Heart left ventricle (tissue), 13 donors: ENCODE measurements around the gene LMCD1.

ENCODE experiments used
- CTCF ChIP-seq, 12 donors: fragments of 200-600 bp; sonication (generic) in 4 of 12; IDR thresholded peaks; one replicate each; pipeline versions ENCODE4 v1.5.0 to v1.8.0; 2018 to 2022; ENCODE audit warnings: antibody characterized with exemption in 12 of 12, mild to moderate bottlenecking in 5 of 12
- POLR2A ChIP-seq, 2 donors: fragments of 450-650 bp; IDR thresholded peaks; one replicate each; pipeline ENCODE4 v1.6.1; 2017; ENCODE audit warnings: antibody characterized with exemption in 2 of 2, mild to moderate bottlenecking in 2 of 2, moderate library complexity in 2 of 2
- donor health status: ischemic (EF 13 %, LVEDD 7.1; RV severe dilation, severe dysfunction).
- donor health status: DM: no; HTN: yes; CAD: no.
- donor health status: DM: no; HTN: no; CAD: no.
- donor health status: ischemic (EF 25% LVEDD 6.9; RV normal size, moderate dysfunction).
- donor health status: ischemic (EF 25% LVEDD 5.7; RV mildly dilated, moderate dysfunction).
- donor health status: ischemic (EF 35%, LVEDD 5.7; RV mildly dilated, moderate dysfunction).
- donor health status: nonischemic (EF 11% LVEDD 7.7; RV severe dilation, severe dysfunction).
- donor health status: DM: yes; HTN: yes; CAD: no.
- donor health status: PGD.
- donor health status: ischemic (EF 29% LVEDD 5.4; RV normal size, mild dysfunction).
- donor health status: nonischemic (EF 23%, LVEDD 6.1; RV moderate dilation, normal function).

- no peak for TF ChIP-seq CTCF (IDR thresholded peaks at IDR 0.05)
- TF ChIP-seq POLR2A (IDR thresholded peaks at IDR 0.05): no peak
These were observed 53.1 kb downstream of the LMCD1 start for GRCh38 chr3:8554696-8555095.
